CD8-positive, alpha-beta memory T cell (primary cell): ENCODE results near the gene RASSF7. TPM values are rescaled to one million over a fixed set of nuclear protein-coding genes. Genes with fewer than 3 reads are reported as not detected.

Experiments
- CTCF ChIA-PET: fragments of 350-600 bp; sonication (Branson Sonifier 250); formaldehyde crosslinking; loops from one replicate; lab custom pipeline; 2021; ENCODE audit warnings: antibody characterized with exemption; lab: Charles Lee
- POLR2A ChIA-PET: fragments of 350-600 bp; sonication (Branson Sonifier 250); formaldehyde crosslinking; loops from one replicate; lab custom pipeline; 2021; ENCODE audit warnings: antibody characterized with exemption; lab: Charles Lee
- DNase-seq, 5 donors: peaks; one replicate each; pipeline versions ENCODE4 v3.0.0 to v3.0.0-alpha.2; 2020 to 2022; ENCODE audit warnings: mixed read lengths in 1 of 5
- H3K27ac ChIP-seq: one replicate; pipeline ENCODE4 v1.7.0; 2013; ENCODE audit warnings: low read depth, mild to moderate bottlenecking, low read length, moderate library complexity
- H3K27me3 ChIP-seq: 2 replicates; pipeline ENCODE4 v1.7.0; 2013; ENCODE audit warnings: low read length, mild to moderate bottlenecking; ENCODE audit not compliant: insufficient read depth, poor library complexity, severe bottlenecking
- H3K36me3 ChIP-seq: 2 replicates; pipeline ENCODE4 v1.7.0; 2013; ENCODE audit warnings: mild to moderate bottlenecking, low read length, moderate library complexity; ENCODE audit not compliant: insufficient read depth
- H3K4me1 ChIP-seq: 2 replicates; pipeline ENCODE4 v1.7.0; 2013; ENCODE audit warnings: mild to moderate bottlenecking, low read length, moderate library complexity; ENCODE audit not compliant: insufficient read depth
- H3K4me3 ChIP-seq: 2 replicates; pipeline ENCODE4 v1.7.0; 2013; ENCODE audit warnings: mild to moderate bottlenecking, low read length
- H3K9me3 ChIP-seq: 2 replicates; pipeline ENCODE4 v1.7.0; 2013; ENCODE audit warnings: mild to moderate bottlenecking, low read length
- H3K27ac Mint-ChIP-seq, 8 donors: one replicate each; pipeline ENCODE4 v1.8.0; 2020 to 2021; ENCODE audit warnings: mixed read lengths in 8 of 8, mild to moderate bottlenecking in 6 of 8, inconsistent platforms in 3 of 8, moderate library complexity in 3 of 8
- H3K27me3 Mint-ChIP-seq, 2 donors: one replicate each; pipeline ENCODE4 v1.8.0; 2020 to 2021; ENCODE audit warnings: mixed read lengths in 2 of 2, mild to moderate bottlenecking in 1 of 2, moderate library complexity in 1 of 2
- H3K36me3 Mint-ChIP-seq, 3 donors: one replicate each; pipeline ENCODE4 v1.8.0; 2020 to 2021; ENCODE audit warnings: mixed read lengths in 3 of 3, inconsistent platforms in 1 of 3, mild to moderate bottlenecking in 1 of 3
- H3K4me1 Mint-ChIP-seq, 3 donors: one replicate each; pipeline ENCODE4 v1.8.0; 2020 to 2021; ENCODE audit warnings: mixed read lengths in 3 of 3, inconsistent platforms in 1 of 3, mild to moderate bottlenecking in 1 of 3
- H3K4me3 Mint-ChIP-seq, 7 donors: one replicate each; pipeline ENCODE4 v1.8.0; 2020 to 2021; ENCODE audit warnings: mixed read lengths in 7 of 7, mild to moderate bottlenecking in 6 of 7, moderate library complexity in 4 of 7, inconsistent platforms in 2 of 7
- H3K9me3 Mint-ChIP-seq, 5 donors: one replicate each; pipeline ENCODE4 v1.8.0; 2020 to 2022; ENCODE audit warnings: mixed read lengths in 5 of 5, mild to moderate bottlenecking in 3 of 5, moderate library complexity in 2 of 5, inconsistent platforms in 1 of 5
- polyA plus RNA-seq: library from polyadenylated mRNA; unstranded; fragments of 300-500 nt; fragmentation: Illumina TruSeq; gene quantifications from one replicate; pipeline ENCODE4 v1.2.3, GENCODE V29; 2021
- total RNA-seq, 2 experiments: library from RNA; stranded (reverse); gene quantifications; one replicate each; pipeline ENCODE4 v1.2.3, GENCODE V29; 2021

The RASSF7 gene
- total and polyA plus RNA-seq, 3 experiments from 2014 or later = 20.4 to 39.7 (median 20.7) TPM

DNA sequence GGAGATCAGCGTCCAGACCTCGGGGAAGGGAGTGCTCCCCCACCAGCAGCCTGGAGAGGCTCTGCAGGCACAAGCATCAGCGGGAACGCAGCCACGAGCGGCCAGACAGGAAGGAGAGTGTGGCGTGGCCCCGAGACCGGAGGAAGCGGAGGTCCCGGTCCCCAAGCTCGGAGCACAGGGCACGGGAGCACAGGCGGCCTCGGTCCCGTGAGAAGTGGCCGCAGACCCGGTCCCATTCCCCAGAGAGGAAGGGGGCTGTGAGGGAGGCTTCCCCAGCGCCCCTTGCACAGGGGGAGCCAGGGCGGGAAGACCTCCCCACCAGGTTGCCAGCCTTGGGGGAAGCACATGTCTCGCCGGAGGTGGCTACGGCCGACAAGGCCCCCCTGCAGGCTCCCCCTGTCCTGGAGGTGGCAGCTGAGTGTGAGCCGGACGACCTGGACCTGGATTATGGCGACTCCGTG lies 48.1 kb downstream of the RASSF7 start:
- CTCF ChIA-PET = no interaction called here

DNA sequence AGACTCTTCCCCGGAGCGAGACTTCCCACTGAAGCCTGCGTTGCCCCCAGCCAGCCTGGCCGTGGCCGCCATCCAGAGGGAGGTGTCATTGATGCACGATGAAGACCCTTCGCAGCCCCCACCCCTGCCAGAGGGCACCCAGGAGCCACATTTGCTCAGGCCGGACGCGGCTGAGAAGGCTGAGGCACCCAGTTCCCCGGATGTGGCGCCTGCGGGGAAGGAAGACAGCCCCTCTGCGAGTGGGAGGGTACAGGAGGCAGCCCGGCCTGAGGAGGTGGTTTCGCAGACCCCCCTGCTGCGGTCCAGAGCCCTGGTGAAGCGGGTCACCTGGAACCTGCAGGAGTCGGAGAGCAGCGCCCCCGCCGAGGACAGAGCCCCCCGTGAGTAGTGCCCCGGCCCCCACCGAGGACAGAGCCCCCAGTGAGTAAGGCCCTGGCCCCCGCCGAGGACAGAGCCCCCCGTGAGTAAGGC lies 48.6 kb downstream of the RASSF7 start:
- peaks cover 45% of the 10 kb centered on the region for H3K36me3 ChIP-seq
- Mint-ChIP-seq H3K9me3 (no peaks in the 10 kb centered on the region), H3K4me3 (no peak overlapping the region), H3K27ac (no peak overlapping the region), H3K27me3 (no peaks in the 10 kb centered on the region), H3K4me1 (peaks cover 0 to 18% (median 6%) of the 10 kb centered on the region in 3 donors), H3K36me3 (peaks cover 0 to 79% (median 4%) of the 10 kb centered on the region in 3 donors)
- no peak overlapping the region for H3K27ac ChIP-seq
- H3K9me3 ChIP-seq = no peaks in the 10 kb centered on the region
- ChIA-PET CTCF (no interaction called here), POLR2A (no interaction called here)
- H3K27me3 ChIP-seq = no peaks in the 10 kb centered on the region
- no peak overlapping the region for H3K4me3 ChIP-seq
- no peak for DNase-seq
- peaks cover 12% of the 10 kb centered on the region for H3K4me1 ChIP-seq

More for the DNA sequence above, 48.1 kb downstream of the RASSF7 start:
- DNase-seq = no peak
- POLR2A ChIA-PET = no interaction called here
- H3K4me3 Mint-ChIP-seq = peak overlapping the region in 2 of 7 donors; percentile 23 to 48
- H3K9me3 ChIP-seq = no peaks in the 10 kb centered on the region
- peaks cover 0 to 12% (median 3%) of the 10 kb centered on the region in 3 donors for H3K4me1 Mint-ChIP-seq
- peak overlapping the region in 3 of 8 donors; percentile 42 to 64 (median 61) for H3K27ac Mint-ChIP-seq
- H3K36me3 ChIP-seq = peaks cover 45% of the 10 kb centered on the region
- H3K27ac ChIP-seq = no peak overlapping the region
- H3K4me1 ChIP-seq = peaks cover 6% of the 10 kb centered on the region
- no peaks in the 10 kb centered on the region for H3K9me3 Mint-ChIP-seq
- no peak overlapping the region for H3K4me3 ChIP-seq
- H3K27me3 ChIP-seq = no peaks in the 10 kb centered on the region
- no peaks in the 10 kb centered on the region for H3K27me3 Mint-ChIP-seq
- peaks cover 0 to 81% (median 7%) of the 10 kb centered on the region in 3 donors for H3K36me3 Mint-ChIP-seq

DNA sequence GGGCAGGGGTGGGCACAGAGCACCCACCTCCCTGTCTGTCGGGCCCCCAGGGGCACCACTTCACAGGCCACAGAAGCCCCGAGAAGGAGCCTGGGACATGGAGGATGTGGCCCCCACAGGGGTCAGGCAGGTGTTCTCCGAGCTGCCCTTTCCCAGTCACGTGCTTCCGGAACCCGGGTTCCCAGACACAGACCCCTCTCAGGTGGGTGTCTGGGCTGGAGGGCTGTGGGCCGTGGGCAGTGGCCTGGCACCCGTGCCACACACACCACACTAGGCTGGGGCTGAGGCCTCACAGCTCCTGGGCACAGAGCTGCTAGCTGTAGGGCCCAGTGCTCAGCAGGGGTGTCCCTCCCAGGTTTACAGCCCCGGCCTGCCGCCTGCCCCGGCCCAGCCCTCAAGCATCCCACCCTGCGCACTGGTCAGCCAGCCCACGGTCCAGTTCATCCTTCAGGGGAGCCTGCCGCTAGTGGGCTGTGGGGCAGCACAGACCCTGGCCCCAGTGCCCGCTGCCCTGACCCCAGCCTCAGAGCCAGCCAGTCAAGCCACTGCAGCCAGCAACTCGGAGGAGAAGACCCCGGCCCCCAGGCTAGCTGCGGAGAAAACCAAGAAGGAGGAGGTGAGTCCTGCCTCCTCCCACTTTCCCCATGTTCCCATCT lies 49.5 kb downstream of the RASSF7 start:
- Mint-ChIP-seq H3K4me3 (no peak overlapping the region), H3K9me3 (no peaks in the 10 kb centered on the region), H3K4me1 (peaks cover 0 to 22% (median 8%) of the 10 kb centered on the region in 3 donors), H3K27ac (peak overlapping the region in 2 of 8 donors; percentile 47 to 96), H3K27me3 (no peaks in the 10 kb centered on the region), H3K36me3 (peaks cover 0 to 75% (median 4%) of the 10 kb centered on the region in 3 donors)
- Histone ChIP-seq H3K27ac (no peak overlapping the region), H3K36me3 (peaks cover 38% of the 10 kb centered on the region), H3K4me3 (no peak overlapping the region), H3K27me3 (no peaks in the 10 kb centered on the region), H3K4me1 (peaks cover 18% of the 10 kb centered on the region), H3K9me3 (no peaks in the 10 kb centered on the region)
- POLR2A ChIA-PET = no interaction called here
- DNase-seq = no peak
- CTCF ChIA-PET = no interaction called here

DNA sequence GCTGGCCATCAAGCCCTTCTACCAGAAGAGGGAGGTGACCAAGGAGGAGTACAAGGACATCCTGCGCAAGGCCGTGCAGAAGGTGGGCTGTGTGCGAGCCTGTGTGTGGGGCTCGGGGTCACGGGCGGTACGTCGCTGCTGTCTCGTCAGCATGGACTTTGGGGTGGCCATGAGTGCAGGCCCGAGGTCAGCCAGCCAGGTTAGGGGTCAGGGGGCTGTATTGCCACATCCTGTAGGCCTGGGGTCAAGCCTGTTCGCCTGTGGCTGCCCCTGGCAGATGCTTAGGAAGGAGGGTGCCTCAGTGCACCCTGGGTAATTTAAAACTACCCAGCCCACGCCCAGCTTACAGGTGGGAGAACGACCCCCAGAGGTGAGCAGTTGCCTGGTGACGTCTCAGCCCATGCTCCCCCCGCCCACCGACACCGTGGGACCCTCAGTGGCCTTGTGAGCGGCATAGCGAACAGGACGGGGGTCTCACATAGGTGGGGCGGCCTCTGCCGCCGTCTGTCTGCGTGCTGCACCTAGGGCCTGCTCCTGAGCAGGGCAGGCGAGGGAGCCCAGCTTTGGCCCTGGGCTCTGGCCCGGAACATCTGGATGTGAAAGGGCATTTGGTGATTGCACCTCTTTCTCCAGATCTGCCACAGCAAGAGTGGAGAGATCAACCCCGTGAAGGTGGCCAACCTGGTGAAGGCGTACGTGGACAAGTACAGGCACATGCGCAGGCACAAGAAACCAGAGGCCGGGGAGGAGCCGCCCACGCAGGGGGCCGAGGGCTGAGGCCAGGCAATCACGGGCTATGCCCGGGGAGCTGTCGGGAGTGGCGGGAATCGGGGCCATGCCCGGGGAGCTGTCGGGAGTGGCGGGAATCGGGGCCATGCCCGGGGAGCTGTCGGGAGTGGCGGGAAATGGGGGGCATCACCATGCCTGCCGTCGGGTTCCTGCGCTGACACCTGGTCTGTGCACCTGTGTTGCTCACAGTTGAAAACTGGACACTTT lies 50.5 kb downstream of the RASSF7 start:
- Histone ChIP-seq H3K9me3 (no peaks in the 10 kb centered on the region), H3K36me3 (peaks cover 35% of the 10 kb centered on the region), H3K4me1 (peaks cover 18% of the 10 kb centered on the region), H3K27ac (no peak overlapping the region), H3K27me3 (no peaks in the 10 kb centered on the region), H3K4me3 (no peak overlapping the region)
- Mint-ChIP-seq H3K36me3 (peaks cover 0 to 72% (median 4%) of the 10 kb centered on the region in 3 donors), H3K9me3 (no peaks in the 10 kb centered on the region), H3K4me3 (no peak overlapping the region), H3K27me3 (no peaks in the 10 kb centered on the region), H3K27ac (peak overlapping the region in 3 of 8 donors; percentile 86 to 98 (median 96)), H3K4me1 (peaks cover 0 to 27% (median 10%) of the 10 kb centered on the region in 3 donors)
- ChIA-PET CTCF (no interaction called here), POLR2A (interaction anchor here (1.1 kb wide), 1 partner anchor 20 kb away, joined by 3 read pairs; no protein-coding TSS in a partner anchor)
- no peak for DNase-seq

DNA sequence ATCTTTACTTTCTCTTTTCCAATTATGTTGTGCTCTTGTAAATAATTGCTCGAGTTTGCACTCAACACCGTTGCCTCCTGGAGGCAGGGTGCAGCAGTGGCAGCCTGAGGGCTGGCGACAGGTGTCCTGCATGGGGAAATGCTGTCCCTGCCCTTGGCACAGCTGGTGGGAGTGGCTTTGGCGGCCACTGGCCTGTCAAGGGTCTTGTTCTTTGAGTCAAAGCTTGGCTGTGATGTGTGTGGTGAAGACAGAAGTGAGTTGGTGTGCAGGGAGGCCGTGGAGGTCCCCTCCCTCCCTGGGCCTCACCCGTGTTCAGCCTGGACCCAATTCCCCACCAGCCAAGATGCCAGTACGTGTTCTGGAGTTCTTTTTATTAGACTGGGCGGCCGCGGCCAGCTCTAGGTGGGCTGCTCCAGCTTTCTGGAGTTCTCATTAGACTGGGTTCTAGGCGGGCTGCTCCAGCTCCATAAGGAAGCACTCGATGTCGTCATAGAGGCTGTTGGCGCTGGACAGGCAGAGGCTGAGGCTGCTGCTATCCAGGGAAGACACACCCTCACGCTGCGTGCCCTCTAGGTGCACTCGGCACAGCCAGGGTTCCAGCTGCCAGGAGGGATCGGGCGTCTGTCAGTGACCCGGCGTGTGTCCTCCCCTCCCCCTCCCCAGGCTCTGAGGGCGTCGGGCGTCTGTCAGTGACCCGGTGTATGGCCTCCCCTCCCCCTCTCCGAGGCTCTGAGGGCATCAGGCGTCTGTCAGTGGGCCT lies 51.6 kb downstream of the RASSF7 start:
- Histone ChIP-seq H3K27ac (peak overlapping the region; percentile 14), H3K27me3 (no peaks in the 10 kb centered on the region), H3K4me3 (no peak overlapping the region), H3K9me3 (no peaks in the 10 kb centered on the region), H3K4me1 (peaks cover 18% of the 10 kb centered on the region), H3K36me3 (peaks cover 26% of the 10 kb centered on the region)
- POLR2A ChIA-PET = interaction anchor here (1.1 kb wide), 1 partner anchor 21 kb away, joined by 3 read pairs; no protein-coding TSS in a partner anchor
- CTCF ChIA-PET = interaction anchor here (1.5 kb wide), 1 partner anchor 10 kb away, joined by 5 read pairs; no protein-coding TSS in a partner anchor
- Mint-ChIP-seq H3K27me3 (no peaks in the 10 kb centered on the region), H3K9me3 (no peaks in the 10 kb centered on the region), H3K36me3 (peaks cover 0 to 62% (median 2%) of the 10 kb centered on the region in 3 donors), H3K27ac (peak overlapping the region; percentile 75 to 98 (median 87)), H3K4me1 (peaks cover 0 to 29% (median 10%) of the 10 kb centered on the region in 3 donors), H3K4me3 (peak overlapping the region in 3 of 7 donors; percentile 23 to 68 (median 24))
- DNase-seq = no peak

DNA sequence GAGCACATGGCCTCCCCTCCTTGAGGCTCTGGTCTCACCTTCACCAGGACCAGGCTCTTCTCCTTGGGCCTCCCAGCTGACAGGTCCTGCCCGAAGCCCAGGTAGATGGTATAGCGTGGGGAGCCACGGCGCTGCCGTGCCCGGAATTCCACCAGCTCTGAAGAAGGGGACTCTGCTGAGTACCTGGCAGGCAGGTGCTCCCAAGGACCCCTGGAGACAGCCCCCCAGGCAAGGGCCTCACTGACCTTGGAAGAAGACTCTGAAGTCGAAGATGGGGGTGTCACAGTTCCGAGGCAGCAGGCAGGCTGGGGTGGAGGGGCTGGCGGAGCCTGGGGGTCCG lies 52.2 kb downstream of the RASSF7 start:
- no peaks in the 10 kb centered on the region for H3K27me3 ChIP-seq
- peaks cover 26% of the 10 kb centered on the region for H3K36me3 ChIP-seq
- H3K4me3 ChIP-seq = no peak overlapping the region
- no peaks in the 10 kb centered on the region for H3K9me3 ChIP-seq
- Mint-ChIP-seq H3K9me3 (no peaks in the 10 kb centered on the region), H3K4me1 (peaks cover 0 to 29% (median 10%) of the 10 kb centered on the region in 3 donors), H3K36me3 (peaks cover 0 to 57% (median 2%) of the 10 kb centered on the region in 3 donors), H3K27ac (peak overlapping the region in 7 of 8 donors; percentile 3 to 98 (median 86)), H3K27me3 (no peaks in the 10 kb centered on the region), H3K4me3 (no peak overlapping the region)
- ChIA-PET POLR2A (no interaction called here), CTCF (interaction anchor here (0.9 to 1.8 kb wide), 4 partner anchors 11 to 153 kb away, joined by 3 to 9 read pairs (median 4); no protein-coding TSS in a partner anchor)
- DNase-seq = no peak
- H3K4me1 ChIP-seq = peaks cover 18% of the 10 kb centered on the region
- H3K27ac ChIP-seq = peak overlapping the region; percentile 14

DNA sequence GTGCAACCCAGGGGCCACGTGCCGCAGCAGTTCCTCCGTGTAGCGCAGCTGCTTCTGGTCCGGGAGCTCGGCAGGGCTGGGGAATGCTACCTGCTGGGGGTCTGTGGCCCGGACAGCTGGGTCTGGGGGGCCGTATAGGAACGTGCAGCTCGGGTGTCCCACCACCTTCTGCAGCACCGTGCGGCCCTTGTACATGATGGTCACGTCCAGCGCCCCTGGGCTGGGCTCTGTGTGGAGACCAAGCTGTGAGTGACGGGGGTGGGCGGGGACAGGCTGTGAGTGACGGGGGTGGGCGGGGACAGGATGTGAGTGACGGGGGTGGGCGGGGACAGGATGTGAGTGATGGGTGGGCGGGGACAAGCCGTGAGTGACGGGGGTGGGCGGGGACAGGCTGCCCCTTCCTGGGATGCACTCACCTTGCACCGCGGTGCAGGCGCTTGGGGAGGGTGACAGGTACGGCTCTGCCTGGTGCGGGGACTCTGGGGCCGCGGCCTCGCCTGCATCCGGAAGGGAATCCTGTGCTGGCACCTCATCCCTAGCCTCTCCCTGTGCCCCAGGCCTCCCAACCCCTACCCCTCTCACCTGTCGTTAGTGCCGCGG lies 52.7 kb downstream of the RASSF7 start:
- H3K27ac Mint-ChIP-seq = peak overlapping the region in 7 of 8 donors; percentile 37 to 92 (median 78)
- Histone ChIP-seq H3K4me1 (peaks cover 18% of the 10 kb centered on the region), H3K27ac (peak overlapping the region; percentile 57), H3K9me3 (no peaks in the 10 kb centered on the region), H3K4me3 (no peak overlapping the region), H3K27me3 (no peaks in the 10 kb centered on the region), H3K36me3 (peaks cover 26% of the 10 kb centered on the region)
- H3K4me3 Mint-ChIP-seq = peak overlapping the region in 2 of 7 donors; percentile 75 to 80
- no peaks in the 10 kb centered on the region for H3K27me3 Mint-ChIP-seq
- DNase-seq = peak; percentile 42 to 90 (median 79)
- H3K36me3 Mint-ChIP-seq = peaks cover 0 to 52% (median 2%) of the 10 kb centered on the region in 3 donors
- CTCF ChIA-PET = interaction anchor here (0.9 to 1.8 kb wide), 4 partner anchors 11 to 152 kb away, joined by 3 to 9 read pairs (median 4); no protein-coding TSS in a partner anchor
- POLR2A ChIA-PET = interaction anchor here (0.7 to 1.2 kb wide), 3 partner anchors 37 to 113 kb away, joined by 3 to 6 read pairs (median 4); partner anchors contain the start of genes PHRF1 and RNH1
- peaks cover 0 to 29% (median 10%) of the 10 kb centered on the region in 3 donors for H3K4me1 Mint-ChIP-seq
- no peaks in the 10 kb centered on the region for H3K9me3 Mint-ChIP-seq
